Stimulated activated memory B cell treated with anti-CD40 and anti-IgM and Interleukin-4, amounts not matched to agents 10 μg/mL and 1 μg/mL and 100 μg/mL, for 72 hours (primary cell): ENCODE measurements around the gene AGBL1.
"Not testable (repeated sequence)": the region's sequence is repeated elsewhere in the genome, so short reads cannot be mapped to it uniquely, and the experiment has no call there.

Experiments
- ATAC-seq: fragments of 150-1000 bp; cut with Tn5 transposase; 2 replicates; pipeline ENCODE4 v1.10.0; 2021
- H3K27ac Mint-ChIP-seq: one replicate; pipeline ENCODE4 v1.8.0; 2022; ENCODE audit warnings: mild to moderate bottlenecking, mixed read lengths
- H3K27me3 Mint-ChIP-seq: one replicate; pipeline ENCODE4 v1.8.0; 2022; ENCODE audit warnings: mixed read lengths
- H3K36me3 Mint-ChIP-seq: one replicate; pipeline ENCODE4 v1.8.0; 2022; ENCODE audit warnings: mixed read lengths
- H3K4me1 Mint-ChIP-seq: one replicate; pipeline ENCODE4 v1.8.0; 2022; ENCODE audit warnings: mixed read lengths
- H3K4me3 Mint-ChIP-seq: one replicate; pipeline ENCODE4 v1.8.0; 2022; ENCODE audit warnings: mild to moderate bottlenecking, moderate library complexity, mixed read lengths
- H3K9me3 Mint-ChIP-seq: one replicate; pipeline ENCODE4 v1.8.0; 2022; ENCODE audit warnings: mixed read lengths

The AGBL1 gene

DNA sequence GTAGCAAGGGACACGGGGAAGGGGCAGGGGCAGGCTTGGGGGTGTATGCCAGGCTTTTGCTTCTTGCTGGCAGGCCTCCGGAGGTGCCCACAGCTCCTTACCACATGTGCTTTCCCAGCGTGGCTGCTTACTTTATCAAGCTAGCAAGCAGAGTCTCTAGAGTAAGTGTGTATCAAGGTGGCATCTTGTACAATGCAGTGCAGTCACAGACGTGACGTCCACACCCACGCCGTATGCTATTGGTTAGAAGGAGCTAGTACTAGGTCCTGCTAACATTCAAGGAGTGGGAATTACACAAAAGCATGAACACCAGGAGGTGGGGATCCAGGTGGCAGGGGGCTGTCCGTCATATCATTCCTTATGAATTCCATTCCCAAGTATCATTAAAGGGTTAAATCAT is 15.3 kb upstream of the AGBL1 start:
- no peak overlapping the region for H3K4me3 Mint-ChIP-seq
- no peak overlapping the region for H3K27ac Mint-ChIP-seq
- ATAC-seq, result no peak
- H3K27me3 Mint-ChIP-seq, result no peaks in the 10 kb centered on the region
- H3K36me3 Mint-ChIP-seq, result no peaks in the 10 kb centered on the region
- H3K9me3 Mint-ChIP-seq, result peaks cover 10% of the 10 kb centered on the region
- no peaks in the 10 kb centered on the region for H3K4me1 Mint-ChIP-seq

DNA sequence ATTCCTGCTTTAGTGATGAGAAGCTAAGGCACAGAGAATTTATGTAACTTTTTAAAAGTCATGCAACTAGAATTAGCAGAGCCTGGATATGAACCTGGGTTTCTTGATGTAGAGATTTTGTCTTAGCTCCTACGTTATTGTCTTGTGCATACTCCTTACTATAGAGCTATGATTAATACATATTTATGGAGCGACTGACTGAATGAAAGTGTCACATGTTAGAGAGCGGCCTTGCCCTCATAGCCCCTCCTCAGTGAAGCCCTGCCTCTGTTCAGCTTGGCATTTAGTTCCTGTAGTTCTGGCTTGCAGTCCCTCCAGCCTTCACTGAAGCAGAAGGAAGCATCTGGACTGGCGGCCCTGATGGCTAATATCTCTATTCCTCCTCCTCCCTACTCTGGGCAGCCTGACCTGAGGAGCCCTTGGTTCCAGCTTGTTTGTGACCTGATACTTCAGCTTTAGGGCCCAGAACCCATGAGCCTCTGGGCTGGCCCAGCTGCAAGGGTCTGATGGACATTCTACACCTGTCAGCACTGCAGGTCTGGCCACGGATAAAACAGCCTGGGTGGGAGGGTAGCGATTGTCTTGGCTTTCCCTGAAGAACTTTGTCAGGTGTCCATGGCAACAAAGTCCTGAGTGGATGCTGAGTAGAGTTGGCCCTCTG is 13.4 kb upstream of the AGBL1 start:
- H3K9me3 Mint-ChIP-seq, result peaks cover 10% of the 10 kb centered on the region
- no peaks in the 10 kb centered on the region for H3K27me3 Mint-ChIP-seq
- no peaks in the 10 kb centered on the region for H3K4me1 Mint-ChIP-seq
- H3K4me3 Mint-ChIP-seq, result no peak overlapping the region
- H3K27ac Mint-ChIP-seq, result no peak overlapping the region
- no peak for ATAC-seq
- no peaks in the 10 kb centered on the region for H3K36me3 Mint-ChIP-seq

DNA sequence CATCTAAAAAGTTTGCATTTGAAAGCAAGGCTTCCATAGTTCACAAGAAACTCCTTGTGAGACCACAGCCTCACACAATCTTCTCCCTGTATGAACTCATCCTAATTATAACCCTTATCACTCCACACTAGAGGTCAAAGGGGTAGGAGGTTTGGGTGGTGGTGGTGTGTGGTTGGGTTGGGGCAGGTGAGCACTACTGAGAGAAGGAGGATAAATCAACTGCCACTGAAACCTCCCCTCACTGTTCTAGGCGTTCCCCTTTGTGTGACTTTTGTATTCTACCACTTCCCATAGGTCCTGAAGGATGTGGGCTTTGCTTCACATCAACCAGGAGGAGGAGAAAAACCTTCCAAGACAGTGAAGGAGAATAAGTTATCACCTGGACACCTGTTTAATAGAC is 6.4 kb upstream of the AGBL1 start:
- no peaks in the 10 kb centered on the region for H3K9me3 Mint-ChIP-seq

DNA sequence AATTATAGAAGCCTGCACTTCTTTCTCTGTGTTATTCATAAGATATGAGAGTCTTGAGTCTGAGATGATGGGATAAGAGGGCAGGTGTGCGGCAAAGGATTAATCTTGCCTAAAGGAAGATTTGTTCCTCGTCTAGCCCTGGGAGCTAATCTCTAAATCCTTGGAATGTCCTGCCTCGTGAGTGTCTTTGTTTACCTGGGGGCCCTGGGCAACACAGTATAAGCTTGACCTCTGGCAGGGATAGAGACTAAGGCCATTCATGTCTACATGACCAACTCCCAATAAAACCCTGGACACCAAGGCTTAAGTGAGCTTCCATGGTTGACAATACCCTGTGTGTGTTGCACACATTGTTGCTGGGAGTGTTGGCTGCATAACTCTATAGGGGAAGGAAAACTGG is 3.2 kb upstream of the AGBL1 start:
- no peak for ATAC-seq
- Mint-ChIP-seq H3K4me1 (no peaks in the 10 kb centered on the region), H3K4me3 (no peak overlapping the region), H3K27ac (no peak overlapping the region), H3K36me3 (no peaks in the 10 kb centered on the region), H3K9me3 (no peaks in the 10 kb centered on the region), H3K27me3 (no peaks in the 10 kb centered on the region)

More for the DNA sequence above, 6.4 kb upstream of the AGBL1 start:
- Mint-ChIP-seq H3K27me3 (no peaks in the 10 kb centered on the region), H3K36me3 (no peaks in the 10 kb centered on the region), H3K4me1 (no peaks in the 10 kb centered on the region), H3K4me3 (no peak overlapping the region), H3K27ac (no peak overlapping the region)
- ATAC-seq, result no peak

DNA sequence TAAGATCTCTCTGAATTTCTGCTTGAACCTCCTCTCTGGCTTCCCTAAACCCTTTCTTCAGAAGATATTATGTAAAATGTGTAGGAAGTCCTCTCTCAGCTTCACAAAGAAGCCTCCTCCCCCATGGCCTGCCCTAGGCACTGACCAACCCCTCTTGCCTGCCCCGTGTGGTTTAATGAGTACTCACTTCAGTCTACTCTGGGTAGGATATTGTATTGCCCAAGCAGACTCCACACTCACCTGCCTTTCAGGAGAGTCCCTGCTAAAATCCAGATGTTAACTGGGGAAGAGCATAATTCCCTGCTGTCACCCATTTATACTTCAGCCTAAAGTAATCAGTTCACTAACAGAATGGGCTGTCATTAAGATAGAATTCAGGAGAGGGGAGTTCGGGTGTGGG is 2.6 kb upstream of the AGBL1 start:
- H3K27ac Mint-ChIP-seq, result no peak overlapping the region
- ATAC-seq, result no peak
- H3K9me3 Mint-ChIP-seq, result no peaks in the 10 kb centered on the region
- H3K27me3 Mint-ChIP-seq, result no peaks in the 10 kb centered on the region
- H3K4me3 Mint-ChIP-seq, result no peak overlapping the region
- no peaks in the 10 kb centered on the region for H3K36me3 Mint-ChIP-seq
- H3K4me1 Mint-ChIP-seq, result no peaks in the 10 kb centered on the region

DNA sequence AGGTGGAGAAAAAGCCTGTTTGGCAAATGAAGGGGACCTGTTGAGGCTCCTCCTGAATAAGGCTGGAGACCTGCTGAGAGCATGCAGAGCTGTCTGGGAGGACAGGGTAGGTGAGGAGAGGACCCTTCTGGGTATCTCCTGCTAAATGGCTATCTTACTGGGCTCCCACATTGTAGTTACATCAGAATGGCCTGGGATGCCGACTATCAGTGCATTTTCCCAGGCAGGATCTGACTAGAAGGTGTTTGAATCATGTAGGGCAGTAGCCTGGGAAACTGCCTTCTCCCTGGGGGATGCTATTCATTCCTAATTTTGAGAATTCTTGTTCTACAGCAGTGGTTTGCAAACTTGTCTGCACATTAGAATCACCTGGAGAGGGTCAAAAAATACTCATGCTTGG is 631 bp downstream of the AGBL1 start:
- no peak overlapping the region for H3K4me3 Mint-ChIP-seq
- H3K36me3 Mint-ChIP-seq, result no peaks in the 10 kb centered on the region
- ATAC-seq, result no peak
- H3K9me3 Mint-ChIP-seq, result no peaks in the 10 kb centered on the region
- no peak overlapping the region for H3K27ac Mint-ChIP-seq
- H3K4me1 Mint-ChIP-seq, result no peaks in the 10 kb centered on the region
- H3K27me3 Mint-ChIP-seq, result no peaks in the 10 kb centered on the region

DNA sequence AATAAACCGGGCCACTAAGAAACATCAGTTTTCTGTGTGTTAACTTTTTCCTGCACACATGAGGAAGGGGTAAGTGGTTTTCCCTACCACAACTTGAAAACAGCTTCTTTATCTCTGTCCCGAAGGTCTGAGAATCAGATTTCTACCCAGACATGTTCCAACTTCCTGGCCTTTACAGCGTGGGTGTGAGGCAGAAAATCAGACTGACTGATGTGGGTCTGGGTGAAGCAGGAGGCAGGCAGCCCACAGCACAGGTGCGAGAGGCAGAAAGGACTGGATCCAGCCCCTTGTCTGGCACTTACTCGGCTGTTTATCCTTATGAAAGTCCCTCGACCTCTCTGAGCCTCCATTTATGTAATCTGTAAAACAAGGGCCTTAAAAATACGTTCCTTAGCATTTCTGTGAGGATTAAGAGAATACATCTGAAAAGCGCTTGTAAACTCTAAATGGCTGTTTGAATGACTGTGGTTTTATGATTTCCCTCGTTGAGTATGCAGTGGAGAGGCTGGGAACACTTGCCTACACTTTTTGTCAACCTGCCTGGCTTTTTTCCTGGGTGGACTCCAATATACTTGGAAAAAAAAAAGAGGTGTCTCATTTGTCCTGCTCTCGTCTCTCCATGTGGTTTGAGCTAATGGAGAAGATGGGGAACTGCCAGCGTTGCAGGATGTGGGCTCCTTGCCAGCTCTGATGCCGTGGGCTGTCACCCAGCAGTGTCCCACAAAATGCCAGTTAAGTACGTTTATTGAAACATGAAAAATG is 3.1 kb downstream of the AGBL1 start:
- H3K4me3 Mint-ChIP-seq, result no peak overlapping the region
- no peaks in the 10 kb centered on the region for H3K9me3 Mint-ChIP-seq
- ATAC-seq, result no peak
- no peaks in the 10 kb centered on the region for H3K4me1 Mint-ChIP-seq
- no peaks in the 10 kb centered on the region for H3K36me3 Mint-ChIP-seq
- H3K27ac Mint-ChIP-seq, result no peak overlapping the region
- no peaks in the 10 kb centered on the region for H3K27me3 Mint-ChIP-seq

DNA sequence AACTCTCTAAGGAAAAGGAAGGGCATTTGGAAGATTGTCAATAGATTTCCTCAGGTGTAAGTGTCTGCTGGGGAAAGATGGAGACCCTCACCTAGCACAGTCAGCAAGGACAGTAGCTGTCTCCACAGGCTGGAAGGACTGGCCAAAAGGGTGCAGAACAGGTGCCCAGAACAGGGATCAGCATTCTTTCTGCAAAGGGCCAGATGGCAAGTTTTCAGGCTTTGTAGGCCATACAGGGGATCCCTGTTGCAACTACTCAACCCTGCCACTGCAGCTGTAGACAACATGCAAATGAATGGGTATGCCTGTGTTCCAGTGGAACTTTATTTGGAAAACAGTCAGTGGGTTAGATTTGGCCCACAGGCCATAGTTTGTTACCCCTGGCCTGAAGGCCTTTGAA is 8.1 kb downstream of the AGBL1 start:
- Mint-ChIP-seq H3K27me3 (no peaks in the 10 kb centered on the region), H3K36me3 (no peaks in the 10 kb centered on the region), H3K4me1 (no peaks in the 10 kb centered on the region), H3K9me3 (no peaks in the 10 kb centered on the region), H3K4me3 (no peak overlapping the region), H3K27ac (no peak overlapping the region)
- ATAC-seq, result no peak

DNA sequence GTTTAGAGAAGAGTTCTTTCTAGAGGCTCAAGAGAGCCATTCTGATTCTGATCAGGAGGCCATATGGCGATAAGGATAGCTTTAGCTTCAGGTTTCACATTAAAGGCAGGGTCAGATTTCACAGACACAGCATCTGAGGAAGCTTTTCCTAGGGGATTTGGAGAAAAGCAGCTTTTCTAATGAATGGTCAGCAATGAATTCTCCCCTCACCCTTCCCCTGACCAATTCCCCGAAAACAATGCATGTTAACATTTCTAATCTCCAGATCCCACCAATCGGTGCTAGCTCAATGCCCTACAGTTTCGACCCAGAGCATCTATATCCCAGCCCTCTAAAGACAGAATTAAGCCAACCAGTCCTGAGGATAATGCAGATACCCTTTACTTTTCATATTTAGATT is 9.8 kb downstream of the AGBL1 start:
- no peaks in the 10 kb centered on the region for H3K4me1 Mint-ChIP-seq
- no peak overlapping the region for H3K4me3 Mint-ChIP-seq
- no peaks in the 10 kb centered on the region for H3K27me3 Mint-ChIP-seq
- no peaks in the 10 kb centered on the region for H3K9me3 Mint-ChIP-seq
- ATAC-seq, result no peak
- H3K36me3 Mint-ChIP-seq, result no peaks in the 10 kb centered on the region
- no peak overlapping the region for H3K27ac Mint-ChIP-seq

DNA sequence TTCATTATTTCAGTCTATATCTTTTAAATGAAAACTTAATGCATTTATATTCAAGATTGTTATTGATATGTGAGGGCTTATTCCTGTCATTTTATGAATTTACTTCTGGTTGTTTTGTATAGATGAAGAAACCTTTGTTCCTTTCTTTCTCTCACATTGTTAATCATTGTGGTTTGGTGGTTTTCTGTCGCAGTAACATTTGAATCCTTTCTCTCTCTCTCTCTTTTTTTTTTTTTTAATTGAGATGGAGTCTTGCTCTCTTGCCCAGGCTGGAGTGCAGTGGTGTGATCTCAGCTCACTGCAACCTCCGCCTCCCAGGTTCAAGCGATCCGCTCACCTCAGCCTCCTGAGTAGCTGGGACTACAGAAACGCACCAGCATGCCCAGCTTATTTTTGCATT is 22.1 kb downstream of the AGBL1 start:
- Mint-ChIP-seq H3K36me3 (no peaks in the 10 kb centered on the region), H3K27me3 (no peaks in the 10 kb centered on the region), H3K9me3 (peaks cover 12% of the 10 kb centered on the region), H3K27ac (no peak overlapping the region), H3K4me1 (no peaks in the 10 kb centered on the region), H3K4me3 (no peak overlapping the region)
- no peak for ATAC-seq

DNA sequence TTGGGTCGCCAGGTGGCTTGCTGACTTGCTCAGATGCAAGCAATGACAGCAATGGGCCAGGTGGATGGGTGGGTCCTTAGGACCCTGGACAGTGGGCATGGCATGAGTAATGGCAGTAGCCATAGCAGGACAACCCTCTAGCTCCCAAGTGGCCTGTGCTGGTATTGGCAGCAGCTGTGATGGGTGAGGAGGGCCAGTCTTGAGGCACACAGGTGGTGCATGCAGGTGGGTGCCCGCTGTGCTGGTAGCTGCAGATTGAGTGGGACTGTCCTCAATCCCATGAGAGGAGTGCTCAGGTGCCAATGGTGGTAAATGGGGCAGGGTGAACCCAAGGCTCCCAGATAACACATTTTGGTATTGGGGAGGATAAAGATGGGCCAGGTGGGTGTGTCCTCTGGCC is 24.2 kb downstream of the AGBL1 start:
- Mint-ChIP-seq H3K36me3 (no peaks in the 10 kb centered on the region), H3K4me1 (no peaks in the 10 kb centered on the region), H3K27me3 (no peaks in the 10 kb centered on the region), H3K27ac (no peak overlapping the region), H3K9me3 (peaks cover 9% of the 10 kb centered on the region), H3K4me3 (no peak overlapping the region)
- no peak for ATAC-seq

DNA sequence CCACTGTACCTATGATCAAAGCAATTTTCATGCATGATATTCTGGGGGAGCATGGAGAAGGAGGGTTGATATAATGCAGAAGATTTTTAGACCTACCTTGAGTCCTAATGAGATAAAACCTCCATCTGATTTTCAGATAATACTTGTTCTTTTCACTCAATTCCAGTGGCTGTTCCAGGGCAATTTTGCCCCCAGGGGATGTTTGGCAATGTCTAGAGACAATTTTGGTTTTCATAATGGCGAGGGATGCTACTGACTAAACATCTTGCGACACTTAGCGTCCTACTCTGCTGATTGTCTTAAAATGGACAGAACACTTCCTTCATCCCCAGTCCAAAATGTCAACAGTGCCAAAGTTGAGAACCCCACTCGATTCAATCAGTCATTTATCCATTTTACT is 26.6 kb downstream of the AGBL1 start:
- Mint-ChIP-seq H3K4me1 (no peaks in the 10 kb centered on the region), H3K36me3 (no peaks in the 10 kb centered on the region), H3K27me3 (no peaks in the 10 kb centered on the region), H3K4me3 (no peak overlapping the region), H3K9me3 (peaks cover 4% of the 10 kb centered on the region), H3K27ac (no peak overlapping the region)
- ATAC-seq, result no peak

DNA sequence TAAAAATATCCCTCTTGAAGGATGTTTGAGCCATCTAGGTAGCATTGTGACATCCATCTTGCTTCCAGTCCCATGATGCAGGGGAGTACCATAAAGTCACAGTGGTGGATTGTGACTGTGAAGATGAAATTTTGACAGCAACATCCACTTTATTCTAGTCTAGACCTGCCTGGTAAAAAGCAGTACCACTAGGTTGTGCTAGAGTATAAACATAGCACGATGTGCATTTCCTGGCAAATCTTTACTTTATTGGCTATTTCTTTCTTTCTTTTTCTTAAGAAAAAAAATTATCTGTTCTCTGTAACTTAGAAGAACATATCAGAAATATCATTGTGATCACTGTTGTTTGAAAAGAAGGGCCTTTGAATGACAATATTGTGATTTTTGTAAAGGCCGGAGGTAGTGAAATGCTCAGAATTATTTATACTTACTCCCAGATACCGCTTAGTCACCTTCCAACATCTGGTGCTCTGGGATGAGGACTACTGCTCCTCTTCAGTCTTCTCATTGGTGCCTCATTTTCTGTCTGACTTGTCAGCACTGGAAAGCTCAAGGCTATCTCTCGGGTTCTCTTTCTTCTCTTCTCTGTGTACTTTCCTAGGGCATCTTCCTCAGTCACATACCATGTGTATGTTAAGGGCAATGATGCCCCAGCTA is 35.6 kb downstream of the AGBL1 start:
- no peak for ATAC-seq
- no peaks in the 10 kb centered on the region for H3K27me3 Mint-ChIP-seq
- no peak overlapping the region for H3K27ac Mint-ChIP-seq

DNA sequence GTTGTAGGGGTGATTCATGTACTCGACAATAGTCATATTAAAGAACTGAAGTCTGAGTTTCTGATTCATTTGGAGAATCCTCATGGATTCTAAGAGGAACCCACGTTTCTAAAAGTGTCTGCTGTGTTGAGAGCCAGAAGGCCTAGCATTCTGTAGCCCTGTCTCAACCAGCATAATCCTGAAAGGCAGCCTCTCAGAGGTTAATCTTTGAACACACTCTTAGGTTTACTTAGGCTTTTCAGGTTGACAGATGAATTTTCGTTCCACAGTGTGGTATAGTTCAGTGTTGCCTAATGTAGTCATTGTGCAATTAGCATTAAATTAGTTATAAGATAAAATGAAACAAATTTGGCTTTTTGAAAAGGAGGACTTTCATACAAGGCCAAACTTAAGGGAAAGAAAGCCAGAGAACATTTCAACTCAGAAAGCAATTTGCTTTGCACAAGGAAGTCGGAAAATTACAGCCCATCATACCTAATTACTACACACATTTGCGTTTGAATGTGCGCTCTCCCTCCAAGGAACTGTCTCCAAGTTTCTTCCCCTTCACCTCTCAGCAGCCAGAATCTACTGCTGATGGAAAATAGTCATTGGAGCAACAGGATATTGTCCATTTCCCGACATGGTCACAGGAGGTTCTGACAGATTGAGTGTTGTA is 42.0 kb downstream of the AGBL1 start:
- Mint-ChIP-seq H3K4me1 (no peaks in the 10 kb centered on the region), H3K27me3 (no peaks in the 10 kb centered on the region), H3K36me3 (no peaks in the 10 kb centered on the region), H3K4me3 (no peak overlapping the region), H3K9me3 (no peaks in the 10 kb centered on the region), H3K27ac (no peak overlapping the region)
- ATAC-seq, result no peak

More for the DNA sequence above, 35.6 kb downstream of the AGBL1 start:
- Mint-ChIP-seq H3K4me1 (no peaks in the 10 kb centered on the region), H3K36me3 (no peaks in the 10 kb centered on the region), H3K4me3 (no peak overlapping the region), H3K9me3 (no peaks in the 10 kb centered on the region)

DNA sequence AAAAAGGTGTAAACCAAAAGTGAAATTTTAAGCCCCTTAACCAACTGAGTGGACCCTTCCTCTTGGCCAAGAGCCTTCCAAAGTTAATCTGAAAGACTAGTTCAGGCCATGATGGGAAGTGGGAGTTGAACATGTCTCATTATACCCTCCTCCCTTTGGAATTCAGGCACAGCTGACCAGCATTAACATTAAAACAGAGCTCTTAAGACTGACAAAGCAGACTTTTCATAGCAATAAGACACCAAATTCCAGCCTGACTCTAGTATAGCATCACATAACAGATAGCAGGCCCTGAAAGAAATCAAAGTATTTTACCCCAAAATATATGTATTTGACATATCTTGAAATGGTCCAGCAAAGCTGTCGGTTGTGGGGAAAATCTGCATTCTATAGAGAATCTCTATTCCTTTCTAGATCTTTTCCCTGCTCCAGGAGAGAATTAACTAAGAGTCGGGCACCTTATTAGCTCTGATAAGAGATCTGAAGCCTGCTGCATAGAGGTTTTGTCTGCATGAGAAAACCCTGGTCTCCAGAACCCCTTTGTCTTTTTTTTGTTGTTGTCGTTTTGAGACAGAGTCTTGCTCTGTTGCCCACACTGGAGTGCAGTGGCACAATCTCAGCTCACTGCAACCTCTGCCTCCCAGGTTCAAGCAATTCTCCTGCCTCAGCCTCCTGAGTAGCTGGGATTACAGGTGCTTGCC is 43.2 kb downstream of the AGBL1 start:
- not testable (repeated sequence) for H3K9me3 Mint-ChIP-seq, H3K27ac Mint-ChIP-seq, H3K4me1 Mint-ChIP-seq, H3K27me3 Mint-ChIP-seq, H3K4me3 Mint-ChIP-seq, H3K36me3 Mint-ChIP-seq, ATAC-seq
